ENCODE data around the gene OR10K1. TPM values are rescaled to one million over a fixed set of nuclear protein-coding genes. Genes with fewer than 3 reads are reported as not detected.

The OR10K1 gene
- total and polyA plus RNA-seq, 10 of the 15 experiments (the other 5 are each of a cell fraction or from before 2014, with no cell fraction given), result not detected

GRCh38 chr1:158471920-158472319, 10.3 kb downstream of the OR10K1 start, which contains the start of gene OR10R2:
OR10R2 (plus strand) TSS chr1:158472220; CDS start chr1:158472326, 106 bp downstream.
- no peak for DNase-seq (ENCODE audit: low read depth, low spot score)
- ATAC-seq, result no peak
- SMC1A ChIA-PET (ENCODE audit: uncharacterized antibody, unreplicated experiment), result interaction anchor here (1.0 kb wide), 1 partner anchor 274 kb away, joined by 3 read pairs; no protein-coding TSS in a partner anchor
- no TSS peak for BruUV-seq (replicated peaks)
- Histone ChIP-seq H3K4me1 (ENCODE audit: control insufficient read depth, insufficient read depth, low read length) (no peaks in the 10 kb centered on the region), H4K20me1 (ENCODE audit: control insufficient read depth, insufficient read depth) (no peaks in the 10 kb centered on the region), H3K4me2 (ENCODE audit: control insufficient read depth, insufficient read depth) (no peak within 1 kb of the TSS), H2AFZ (ENCODE audit: control insufficient read depth, low read depth, low read length) (no peak within 1 kb of the TSS), H3K9ac (ENCODE audit: control insufficient read depth, insufficient read depth, low read length) (no peak within 1 kb of the TSS), H3K27ac (ENCODE audit: control insufficient read depth, insufficient read depth) (no peak within 1 kb of the TSS), H3K27me3 (replicated peaks in 1 of 2; ENCODE audit: control insufficient read depth in 2 of 2, insufficient read depth in 2 of 2, low read length in 1 of 2) (no peaks in the 10 kb centered on the region), H3K9me3 (replicated peaks; ENCODE audit: control insufficient read depth, insufficient read depth, low read length) (no peaks in the 10 kb centered on the region), H3K79me2 (ENCODE audit: control insufficient read depth, insufficient read depth, low read length) (no peaks in the 10 kb centered on the region), H3K4me3 (no peak within 1 kb of the TSS), H3K36me3 (ENCODE audit: control insufficient read depth in 2 of 2, insufficient read depth in 2 of 2, low read length in 1 of 2) (no peaks in the 10 kb centered on the region)
- TF ChIP-seq PKNOX1 (IDR thresholded peaks at IDR 0.05) (no peak), TBL1XR1 (IDR thresholded peaks at IDR 0.05; ENCODE audit: low read depth, low read length) (no peak), ZBTB33 (IDR thresholded peaks at IDR 0.05) (no peak), ZNF207 (IDR thresholded peaks at IDR 0.05; ENCODE audit: borderline replicate concordance) (no peak), PBX3 (IDR thresholded peaks at IDR 0.05; ENCODE audit: insufficient replicate concordance, low read depth, low read length) (no peak), WRNIP1 (IDR thresholded peaks at IDR 0.05; ENCODE audit: borderline replicate concordance, low read depth, low read length) (no peak), MYB (IDR thresholded peaks at IDR 0.05; ENCODE audit: borderline replicate concordance, low read depth, low read length) (no peak), SRF (IDR thresholded peaks at IDR 0.05; ENCODE audit: low read depth in 2 of 2, low read length in 2 of 2) (no peak), NFYB (IDR thresholded peaks at IDR 0.05; ENCODE audit: insufficient read depth, low read depth, low read length) (no peak), ETV6 (conservative IDR thresholded peaks at IDR 0.05 in 1 of 2, IDR thresholded peaks at IDR 0.05 in 1 of 2; ENCODE audit: borderline replicate concordance in 1 of 2, low read depth in 1 of 2) (no peak), DPF2 (IDR thresholded peaks at IDR 0.05) (no peak), EGR1 (IDR thresholded peaks at IDR 0.05; ENCODE audit: borderline replicate concordance in 1 of 2, low read depth in 2 of 2, low read length in 2 of 2) (no peak), EZH2 (IDR thresholded peaks at IDR 0.05; ENCODE audit: borderline replicate concordance, control insufficient read depth, low read depth, low read length) (no peak)
- intact Hi-C loops (cut with micrococcal nuclease; ENCODE audit: unreplicated experiment) (no loop called here), in situ Hi-C loops (cut with MboI) (no loop called here)
- POLR2A ChIA-PET, result no interaction called here
- CTCF ChIA-PET, result no interaction called here
- FAIRE-seq, result no peak
- RAD21 ChIA-PET (ENCODE audit: unreplicated experiment), result no interaction called here

Measured in GM12878 (cell line).